ENCODE data around the gene MDC1. TPM values are rescaled to one million over a fixed set of nuclear protein-coding genes. Genes with fewer than 3 reads are reported as not detected.

Gene MDC1
- total RNA-seq, 1 donor, result 6.4 TPM

DNA sequence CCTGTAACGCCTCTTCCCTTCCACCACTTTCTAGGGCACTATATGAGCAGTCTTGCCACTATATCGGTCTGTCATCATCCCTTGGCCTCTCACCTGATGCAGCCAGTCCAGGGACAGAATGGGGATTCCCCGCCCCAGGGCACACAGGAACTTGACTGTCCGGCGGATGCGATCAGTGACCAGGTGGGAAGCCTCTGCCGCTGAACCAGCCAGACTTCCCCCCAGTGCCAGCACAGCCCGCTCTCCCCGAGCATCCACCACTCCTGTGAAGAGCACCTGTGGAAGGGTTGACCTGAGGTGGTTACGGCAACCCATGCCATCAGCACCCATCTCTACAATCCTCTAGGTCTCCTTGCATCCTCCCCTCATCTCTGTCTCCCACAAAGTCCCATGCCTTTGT, 14.1 kb downstream of the MDC1 start:
- no peaks in the 10 kb centered on the region for H3K27me3 ChIP-seq (ENCODE audit: insufficient read depth, low read length)
- H3K9me3 ChIP-seq (ENCODE audit: low read depth, low read length), result no peaks in the 10 kb centered on the region
- peaks cover 18% of the 10 kb centered on the region for H3K4me1 ChIP-seq (ENCODE audit: insufficient read depth, low read length)
- no peak overlapping the region for H3K4me3 ChIP-seq (ENCODE audit: low read length)

DNA sequence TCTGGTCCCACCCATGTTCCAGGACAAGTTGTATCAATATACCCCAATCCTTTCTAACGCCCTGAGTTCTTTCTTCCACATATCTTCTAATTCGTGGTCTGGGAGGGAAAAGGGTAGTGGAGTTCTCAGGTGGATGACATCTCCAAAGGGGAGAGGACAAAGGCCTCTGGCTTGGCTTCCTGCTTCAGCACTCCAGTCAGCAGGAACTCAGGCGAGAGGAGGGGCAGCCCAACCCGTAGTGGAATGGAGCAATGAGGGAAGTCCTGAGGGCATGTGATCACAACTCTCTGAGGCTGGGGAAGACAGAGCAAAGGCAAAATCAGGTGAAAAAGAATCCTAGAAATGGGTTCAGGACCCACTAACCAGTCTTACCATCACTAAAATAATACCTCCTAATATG, 16.7 kb downstream of the MDC1 start:
- no peak overlapping the region for H3K4me3 ChIP-seq (ENCODE audit: low read length)
- H3K9me3 ChIP-seq (ENCODE audit: low read depth, low read length), result no peaks in the 10 kb centered on the region
- H3K4me1 ChIP-seq (ENCODE audit: insufficient read depth, low read length), result peaks cover 18% of the 10 kb centered on the region
- H3K27me3 ChIP-seq (ENCODE audit: insufficient read depth, low read length), result no peaks in the 10 kb centered on the region

GRCh38 chr6:30696432-30696831, 20.6 kb downstream of the MDC1 start:
- Histone ChIP-seq H3K4me3 (ENCODE audit: low read length) (no peak overlapping the region), H3K27me3 (ENCODE audit: insufficient read depth, low read length) (no peaks in the 10 kb centered on the region), H3K4me1 (ENCODE audit: insufficient read depth, low read length) (peaks cover 10% of the 10 kb centered on the region), H3K9me3 (ENCODE audit: low read depth, low read length) (no peaks in the 10 kb centered on the region)

- Histone ChIP-seq H3K4me1 (ENCODE audit: insufficient read depth, low read length) (peaks cover 39% of the 10 kb centered on the region), H3K9me3 (ENCODE audit: low read depth, low read length) (no peaks in the 10 kb centered on the region), H3K4me3 (ENCODE audit: low read length) (peak overlapping the region; percentile 68), H3K27me3 (ENCODE audit: insufficient read depth, low read length) (no peaks in the 10 kb centered on the region)
Observed at GRCh38 chr6:30691208-30691847, 25.8 kb downstream of the MDC1 start.

DNA sequence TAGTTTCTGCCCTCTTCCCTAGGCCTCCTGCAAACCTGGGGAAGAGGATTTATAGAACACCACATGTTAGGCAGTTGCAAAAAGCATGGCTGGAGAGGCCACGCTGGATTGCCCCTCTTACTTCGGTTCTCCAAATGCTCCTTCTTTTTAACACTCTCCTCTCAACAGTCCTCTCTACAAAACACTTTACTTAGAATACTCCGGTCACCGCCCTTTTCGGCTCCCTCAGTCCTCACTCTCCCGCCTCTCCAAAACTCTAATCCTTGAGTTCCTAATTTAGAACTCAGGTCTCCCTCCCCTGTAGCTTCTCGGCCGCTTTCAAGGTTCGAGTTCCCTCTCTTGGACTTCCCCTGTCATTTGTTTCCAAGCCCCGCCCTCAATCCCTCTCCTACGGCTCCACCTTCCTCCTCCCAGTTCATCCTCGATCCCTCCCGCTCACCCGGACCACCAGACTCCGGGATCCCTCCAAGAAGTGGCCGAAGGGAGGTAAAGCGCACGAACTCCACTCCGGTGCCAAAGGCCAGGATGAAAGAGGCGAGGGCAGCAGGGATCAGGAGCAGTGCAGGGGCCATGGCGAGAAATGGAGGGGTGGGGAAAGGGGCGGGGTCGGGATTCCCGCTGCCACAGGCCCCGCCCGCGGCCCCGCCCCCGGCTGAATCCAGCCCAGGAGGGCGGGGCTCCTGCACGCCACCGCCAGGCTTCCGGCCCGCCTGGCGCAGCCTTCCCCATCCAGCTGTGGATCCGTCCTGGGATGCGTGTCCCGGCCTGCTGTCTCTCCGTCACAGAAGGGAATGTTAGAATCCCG, 26.5 kb downstream of the MDC1 start, which contains the start of gene NRM:
NRM (minus strand) TSS at position 582 of the 805 bp plus-strand sequence; CDS start at position 572, 10 bp downstream.
- Histone ChIP-seq H3K4me1 (ENCODE audit: insufficient read depth, low read length) (peaks cover 39% of the 10 kb centered on the region), H3K4me3 (ENCODE audit: low read length) (peak within 1 kb of the TSS; percentile 68), H3K27me3 (ENCODE audit: insufficient read depth, low read length) (no peaks in the 10 kb centered on the region), H3K9me3 (ENCODE audit: low read depth, low read length) (no peaks in the 10 kb centered on the region)

DNA sequence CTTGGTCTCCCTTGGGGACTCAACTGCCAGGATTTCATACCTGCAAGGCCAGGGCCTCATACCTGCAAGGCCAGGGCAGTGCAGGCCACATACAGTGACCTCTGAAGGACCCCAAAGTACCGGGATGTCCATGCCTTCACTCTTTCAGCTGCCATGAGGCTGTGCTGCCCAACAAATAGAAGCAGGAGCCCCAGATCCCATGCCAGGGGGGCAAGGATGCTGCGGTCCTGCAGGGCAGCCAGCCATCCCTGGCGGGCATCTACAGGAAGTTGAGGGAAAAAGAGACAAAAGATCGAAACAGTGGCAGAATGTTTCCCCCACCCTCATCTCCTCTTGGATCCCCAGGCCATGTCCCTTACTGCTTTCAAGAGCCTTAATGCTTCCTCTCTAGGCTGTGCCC, 27.1 kb downstream of the MDC1 start:
- peak overlapping the region; percentile 68 for H3K4me3 ChIP-seq (ENCODE audit: low read length)
- H3K9me3 ChIP-seq (ENCODE audit: low read depth, low read length), result no peaks in the 10 kb centered on the region
- H3K4me1 ChIP-seq (ENCODE audit: insufficient read depth, low read length), result peaks cover 39% of the 10 kb centered on the region
- H3K27me3 ChIP-seq (ENCODE audit: insufficient read depth, low read length), result no peaks in the 10 kb centered on the region

DNA sequence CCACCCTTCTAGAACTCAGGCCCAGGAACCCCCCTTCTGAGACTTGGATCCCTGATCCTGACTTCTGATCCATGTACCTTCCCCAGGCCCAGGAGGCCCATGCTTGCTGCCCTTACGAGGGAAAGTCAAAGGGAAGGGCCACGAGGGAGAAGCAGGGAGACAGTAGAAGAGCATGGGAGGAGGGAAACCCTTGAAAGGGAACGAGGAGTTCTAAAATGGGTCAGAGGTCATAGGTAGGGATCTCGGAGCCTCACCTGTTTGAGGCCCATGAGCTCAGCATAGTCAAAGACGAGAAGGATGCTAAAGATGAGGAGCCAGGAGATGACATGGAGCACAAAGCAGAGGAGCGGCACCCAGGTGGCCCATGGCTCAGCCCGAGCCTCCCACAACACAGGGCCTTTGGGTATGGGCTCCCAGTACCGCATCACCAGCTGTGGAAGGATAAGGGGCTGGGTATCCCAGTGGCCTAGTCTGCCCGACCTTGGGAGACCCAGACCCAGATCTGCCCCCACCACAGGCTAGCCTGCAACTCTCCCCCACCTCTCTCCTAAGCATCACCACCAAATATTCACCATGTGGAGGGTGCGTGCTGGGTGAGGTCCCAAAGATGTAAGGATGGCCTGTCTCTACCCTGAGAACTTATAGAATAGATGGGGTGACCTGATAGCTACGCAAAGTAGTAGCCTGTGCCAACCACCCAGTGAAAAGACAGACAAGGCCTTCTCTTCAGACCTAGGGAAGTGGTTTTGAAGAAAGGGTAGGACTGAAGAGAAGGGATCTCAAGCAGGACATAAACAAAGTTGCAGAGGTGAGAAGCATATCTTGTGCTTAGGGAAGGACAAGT, 27.8 kb downstream of the MDC1 start:
- Histone ChIP-seq H3K4me1 (ENCODE audit: insufficient read depth, low read length) (peaks cover 39% of the 10 kb centered on the region), H3K4me3 (ENCODE audit: low read length) (no peak overlapping the region), H3K27me3 (ENCODE audit: insufficient read depth, low read length) (no peaks in the 10 kb centered on the region), H3K9me3 (ENCODE audit: low read depth, low read length) (no peaks in the 10 kb centered on the region)

DNA sequence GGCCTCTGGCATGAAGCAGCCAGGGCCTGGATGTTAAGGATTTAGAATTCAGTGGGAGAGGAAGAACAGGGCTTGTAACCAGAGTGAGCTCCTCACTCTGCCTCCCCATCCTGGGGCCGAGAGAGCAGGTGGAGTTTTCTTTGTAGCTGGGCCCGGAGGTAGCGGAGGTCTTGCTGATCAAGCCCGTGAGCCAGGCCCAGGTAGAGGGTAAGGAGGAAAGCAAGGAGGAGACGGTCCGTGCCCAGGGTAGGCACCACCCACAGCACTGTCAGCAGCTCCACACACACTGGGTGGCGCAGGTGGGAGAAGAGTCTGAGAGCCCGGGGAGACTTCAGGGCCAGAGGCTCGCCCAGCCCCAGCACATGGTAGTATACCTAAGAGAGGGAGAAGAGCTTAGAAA, 28.5 kb downstream of the MDC1 start:
- Histone ChIP-seq H3K4me1 (ENCODE audit: insufficient read depth, low read length) (peaks cover 39% of the 10 kb centered on the region), H3K4me3 (ENCODE audit: low read length) (no peak overlapping the region), H3K27me3 (ENCODE audit: insufficient read depth, low read length) (no peaks in the 10 kb centered on the region), H3K9me3 (ENCODE audit: low read depth, low read length) (no peaks in the 10 kb centered on the region)

DNA sequence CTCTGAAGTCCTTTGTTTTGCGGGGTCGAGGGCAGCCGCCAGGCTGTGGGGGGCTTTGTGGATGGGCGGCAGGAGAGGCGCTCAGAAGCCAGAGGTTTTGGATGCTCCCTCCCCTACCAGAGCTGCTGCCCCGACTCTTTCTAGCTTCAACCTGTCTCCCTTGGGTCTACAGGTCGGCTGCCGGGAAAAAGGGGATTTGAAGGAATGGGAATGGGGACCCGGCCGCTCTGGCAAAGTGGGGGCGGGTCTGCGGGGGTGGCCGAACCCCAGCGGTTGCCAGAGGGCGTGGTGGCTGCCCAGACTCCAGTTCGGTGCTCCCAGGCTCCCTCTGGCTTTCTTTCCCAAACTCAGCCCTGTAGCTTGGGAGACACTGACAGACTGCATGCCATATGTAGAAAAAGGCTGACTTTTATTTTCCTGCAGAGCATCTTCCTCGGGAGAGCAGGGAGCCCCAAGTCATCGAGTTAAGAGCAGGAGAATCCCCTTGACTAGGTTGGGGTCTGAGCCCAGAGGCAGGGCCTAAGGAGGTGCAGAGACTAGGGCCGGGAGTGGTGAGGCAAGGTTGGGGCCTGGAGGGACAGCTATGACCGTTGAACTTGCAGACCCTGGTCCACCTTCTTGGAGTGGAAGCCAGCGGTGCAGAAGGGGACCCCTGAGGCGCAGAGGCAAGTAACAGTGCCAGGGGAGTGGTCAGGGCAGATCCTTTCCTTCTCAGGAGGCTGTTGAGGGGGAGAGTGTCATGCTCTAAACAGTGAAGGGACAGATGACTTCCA, 29.2 kb downstream of the MDC1 start:
- Histone ChIP-seq H3K27me3 (ENCODE audit: insufficient read depth, low read length) (no peaks in the 10 kb centered on the region), H3K4me1 (ENCODE audit: insufficient read depth, low read length) (peaks cover 39% of the 10 kb centered on the region), H3K9me3 (ENCODE audit: low read depth, low read length) (no peaks in the 10 kb centered on the region), H3K4me3 (ENCODE audit: low read length) (peak overlapping the region; percentile 94)

GRCh38 chr6:30686908-30687658, 30.0 kb downstream of the MDC1 start:
- no peaks in the 10 kb centered on the region for H3K27me3 ChIP-seq (ENCODE audit: insufficient read depth, low read length)
- H3K4me1 ChIP-seq (ENCODE audit: insufficient read depth, low read length), result peaks cover 39% of the 10 kb centered on the region
- no peaks in the 10 kb centered on the region for H3K9me3 ChIP-seq (ENCODE audit: low read depth, low read length)
- peak overlapping the region; percentile 94 for H3K4me3 ChIP-seq (ENCODE audit: low read length)

GRCh38 chr6:30686009-30686907, 30.8 kb downstream of the MDC1 start, which contains the start of gene PPP1R18:
Gene PPP1R18 (minus strand): TSS chr6:30686645. CDS start chr6:30686018, 627 bp downstream.
- Histone ChIP-seq H3K4me1 (ENCODE audit: insufficient read depth, low read length) (peaks cover 40% of the 10 kb centered on the region), H3K9me3 (ENCODE audit: low read depth, low read length) (no peaks in the 10 kb centered on the region), H3K4me3 (ENCODE audit: low read length) (peak within 1 kb of the TSS; percentile 94), H3K27me3 (ENCODE audit: insufficient read depth, low read length) (no peaks in the 10 kb centered on the region)

DNA sequence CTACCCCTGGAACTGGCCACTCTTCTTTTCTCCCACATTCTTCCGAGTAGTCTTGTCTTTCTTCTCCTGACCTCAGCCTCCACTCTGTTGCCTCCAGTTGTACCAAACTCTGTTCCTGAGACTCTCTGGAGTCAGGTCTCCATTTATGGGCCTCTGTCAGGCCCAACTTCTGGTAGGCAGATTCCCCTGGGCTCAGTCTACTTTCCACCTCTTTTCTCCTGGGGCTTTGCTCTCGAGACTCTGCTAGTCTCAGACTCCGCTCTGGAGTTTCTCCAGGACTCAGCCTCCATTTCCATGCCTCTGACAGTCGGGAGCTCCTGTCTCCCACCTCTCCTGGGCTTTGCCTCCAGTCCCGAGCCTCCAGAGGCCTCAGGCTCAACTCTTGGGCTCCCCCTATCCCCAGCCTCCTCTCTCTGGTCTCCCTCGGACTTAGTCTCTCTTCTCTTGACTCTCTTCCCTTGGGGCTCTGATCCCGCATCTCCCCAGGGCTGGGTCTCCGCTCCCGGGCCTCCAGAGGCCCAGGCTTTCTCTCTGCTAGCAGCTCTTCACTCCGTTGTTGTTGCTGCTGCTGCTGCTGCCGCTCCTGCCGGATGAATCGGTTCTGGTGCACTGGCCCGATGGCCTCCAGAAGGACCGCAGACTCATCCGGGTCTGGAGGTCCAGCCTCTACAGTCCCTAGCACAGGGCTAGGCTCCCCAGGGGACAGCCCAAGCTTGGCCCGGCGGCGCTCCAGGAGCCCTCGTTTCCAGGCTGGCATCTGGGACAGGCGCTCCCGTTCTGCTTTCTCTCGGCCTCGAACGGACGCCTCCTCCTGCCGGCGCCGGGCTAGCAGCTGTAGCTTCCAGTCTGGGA, 31.7 kb downstream of the MDC1 start:
- Histone ChIP-seq H3K4me3 (ENCODE audit: low read length) (peak overlapping the region; percentile 94), H3K9me3 (ENCODE audit: low read depth, low read length) (no peaks in the 10 kb centered on the region), H3K27me3 (ENCODE audit: insufficient read depth, low read length) (no peaks in the 10 kb centered on the region), H3K4me1 (ENCODE audit: insufficient read depth, low read length) (peaks cover 45% of the 10 kb centered on the region)

Measured in mononuclear cell (primary cell).